ENCODE measurements around the gene SSH3. TPM values are rescaled to one million over a fixed set of nuclear protein-coding genes. Genes with fewer than 3 reads are reported as not detected.

SSH3 gene
- total RNA-seq, 1 donor from 2014 or later, result 30.4 TPM

DNA sequence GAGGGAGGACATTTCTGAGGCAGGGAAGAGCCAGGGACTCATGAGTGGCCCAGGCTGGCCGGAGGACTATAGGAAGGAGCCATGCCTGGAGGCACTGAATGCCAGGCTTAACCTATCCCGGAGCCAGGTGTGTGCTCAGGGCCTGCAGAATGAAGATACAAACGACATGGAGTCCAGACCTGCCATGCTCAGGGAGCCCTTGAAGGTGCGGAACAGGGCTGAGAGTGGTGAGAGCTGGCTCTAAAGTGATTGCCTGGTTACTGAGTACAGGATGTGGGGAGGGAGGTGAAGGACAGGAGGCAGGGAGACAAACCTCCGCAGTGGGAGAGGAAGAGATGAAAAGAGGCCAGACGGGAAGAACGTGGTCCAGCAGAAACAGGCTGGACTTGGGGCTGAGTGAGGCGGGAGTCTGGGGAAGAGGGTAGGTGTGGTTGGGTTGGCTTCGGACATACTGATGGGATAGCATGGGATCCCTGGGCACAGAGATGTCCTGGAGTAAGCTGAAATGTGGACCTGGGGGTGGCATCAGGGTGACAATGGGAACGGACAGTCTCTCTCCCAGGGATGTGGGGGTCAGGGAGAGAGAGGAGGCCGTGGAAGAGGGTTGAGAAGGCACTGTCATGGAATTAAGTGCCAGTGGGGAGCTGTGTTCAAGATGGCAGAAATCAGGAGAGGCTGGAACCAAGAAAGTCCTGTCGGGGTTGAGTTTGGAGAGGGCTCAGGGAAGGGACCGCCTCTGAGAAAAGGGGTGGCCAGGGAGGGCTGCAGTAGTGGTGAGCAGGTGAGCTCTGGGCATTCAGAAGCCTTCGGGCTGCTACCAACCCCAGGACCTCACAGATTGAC lies 15.8 kb upstream of the SSH3 start:
- no peak for DNase-seq (ENCODE audit: low read depth)
- H3K4me3 ChIP-seq (ENCODE audit: low read depth, low read length), result peak overlapping the region; percentile 66
- TF ChIP-seq CTCF (conservative IDR thresholded peaks at IDR 0.05; ENCODE audit: low read depth, low read length), result no peak

- no peak for TF ChIP-seq CTCF (conservative IDR thresholded peaks at IDR 0.05; ENCODE audit: low read depth, low read length)
- DNase-seq (ENCODE audit: low read depth), result no peak
- peak overlapping the region; percentile 66 for H3K4me3 ChIP-seq (ENCODE audit: low read depth, low read length)
Observed at GRCh38 chr11:67288198-67288451, 15.2 kb upstream of the SSH3 start.

DNA sequence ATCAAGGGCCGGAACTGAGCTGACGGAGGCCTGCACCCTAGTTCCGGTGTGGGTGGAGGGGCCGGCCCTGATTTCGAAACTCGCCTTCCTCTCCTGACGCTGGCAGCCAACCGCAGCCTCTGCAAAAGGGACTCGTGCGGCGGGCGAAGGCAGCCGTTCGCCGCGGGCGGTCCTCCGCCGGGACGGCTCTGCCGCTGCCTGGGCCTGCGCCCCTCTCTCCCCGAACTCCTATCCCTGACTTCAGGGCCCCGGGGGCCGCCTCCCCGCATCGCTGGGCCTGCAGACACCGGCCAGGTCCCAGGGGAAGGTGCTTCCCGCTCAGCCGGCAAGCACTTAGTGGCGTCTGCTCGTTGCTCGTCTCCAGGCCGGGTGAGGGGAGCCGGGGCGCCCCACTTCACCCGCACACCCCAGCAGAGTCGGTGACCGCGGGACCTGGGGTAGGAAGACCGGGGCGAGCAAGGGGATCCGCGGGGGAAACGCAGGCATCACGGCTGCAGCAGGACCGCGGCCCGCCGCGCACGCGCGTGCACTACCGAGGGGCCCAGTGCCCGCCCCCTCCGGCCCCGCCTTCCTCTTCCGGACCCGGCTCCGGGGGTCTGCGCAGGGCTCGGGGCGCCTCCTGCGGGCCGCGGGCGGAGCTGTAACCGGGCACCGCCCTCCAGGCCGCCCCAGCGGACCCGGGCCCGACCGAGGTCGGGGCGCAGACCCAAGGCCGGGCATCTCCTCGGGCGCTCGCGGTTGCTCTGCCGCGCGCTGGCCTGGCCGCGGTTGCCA lies 14.7 kb upstream of the SSH3 start:
- peak; percentile 30 for DNase-seq (ENCODE audit: low read depth)
- H3K4me3 ChIP-seq (ENCODE audit: low read depth, low read length), result peak overlapping the region; percentile 66
- TF ChIP-seq CTCF (conservative IDR thresholded peaks at IDR 0.05; ENCODE audit: low read depth, low read length), result peak; percentile 24

DNA sequence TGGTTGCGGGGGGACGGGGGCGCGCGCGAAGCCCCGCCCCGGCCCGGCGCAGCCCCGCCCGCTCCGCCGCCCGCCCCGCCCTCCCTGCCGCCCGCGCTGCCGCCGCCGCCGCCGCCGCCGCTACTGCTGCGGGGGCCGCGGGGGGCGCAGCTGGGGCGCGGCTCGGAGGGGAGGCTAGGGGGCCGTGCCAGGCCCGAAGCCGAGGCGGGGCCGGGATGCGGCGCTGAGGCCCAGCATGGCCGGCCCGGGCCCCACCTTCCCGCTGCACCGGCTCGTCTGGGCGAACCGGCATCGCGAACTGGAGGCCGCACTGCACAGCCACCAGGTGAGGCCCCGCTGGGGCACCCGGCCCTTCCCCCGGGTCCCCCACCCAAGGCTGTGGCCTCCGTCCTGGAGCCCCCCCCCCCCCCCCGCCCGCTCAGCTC lies 14.1 kb upstream of the SSH3 start, which contains the start of gene ANKRD13D:
ANKRD13D (plus strand) TSS at position 78 of the 425 bp plus-strand sequence; CDS start at position 236, 158 bp downstream.
- DNase-seq (ENCODE audit: low read depth), result no peak
- H3K4me3 ChIP-seq (ENCODE audit: low read depth, low read length), result peak within 1 kb of the TSS; percentile 66
- no peak for TF ChIP-seq CTCF (conservative IDR thresholded peaks at IDR 0.05; ENCODE audit: low read depth, low read length)

- no peak for DNase-seq (ENCODE audit: low read depth)
- TF ChIP-seq CTCF (conservative IDR thresholded peaks at IDR 0.05; ENCODE audit: low read depth, low read length), result no peak
- peak overlapping the region; percentile 66 for H3K4me3 ChIP-seq (ENCODE audit: low read depth, low read length)
Observed at GRCh38 chr11:67289651-67290479, 13.5 kb upstream of the SSH3 start.

DNA sequence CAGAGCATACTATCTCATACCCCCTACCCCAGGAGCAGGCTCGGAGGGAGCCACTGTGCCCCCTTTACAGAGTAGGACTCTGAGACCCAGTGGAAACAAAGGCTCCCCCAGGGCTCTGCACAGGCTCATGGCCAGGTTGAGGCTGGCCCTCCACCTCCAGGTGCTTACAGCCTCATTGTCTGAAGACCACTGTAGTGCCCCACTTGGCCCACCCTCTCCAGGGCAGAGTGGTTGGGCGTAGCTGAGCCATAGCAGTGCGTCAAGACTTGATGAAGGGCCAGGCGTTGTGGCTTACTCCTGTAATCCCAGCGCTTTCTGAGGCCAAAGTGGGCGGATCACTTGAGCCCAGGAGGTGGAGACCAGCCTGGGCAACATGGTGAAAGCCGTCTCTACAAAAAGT lies 12.5 kb upstream of the SSH3 start:
- TF ChIP-seq CTCF (conservative IDR thresholded peaks at IDR 0.05; ENCODE audit: low read depth, low read length), result no peak
- no peak for DNase-seq (ENCODE audit: low read depth)
- no peak overlapping the region for H3K4me3 ChIP-seq (ENCODE audit: low read depth, low read length)

All from epithelial cell of proximal tubule (primary cell).